Cerebellar cortex (tissue), 1 donor: ENCODE measurements around the gene TAF4B.
"Not testable (repeated sequence)": the region's sequence is repeated elsewhere in the genome, so short reads cannot be mapped to it uniquely, and the experiment has no call there.

ENCODE experiments used
- DNase-seq: peaks from one replicate; pipeline ENCODE4 v3.0.0-alpha.2; 2015; ENCODE audit warnings: low spot score

Gene TAF4B

GRCh38 chr18:26381555-26381954 is 155.3 kb downstream of the TAF4B start:
- DNase-seq, result not testable (repeated sequence)

GRCh38 chr18:26383454-26384270 is 157.4 kb downstream of the TAF4B start:
- peak; percentile 66 for DNase-seq

- no peak for DNase-seq
These were observed 159.8 kb downstream of the TAF4B start for GRCh38 chr18:26386002-26386401.

GRCh38 chr18:26386441-26386840 is 160.2 kb downstream of the TAF4B start:
- no peak for DNase-seq

GRCh38 chr18:26394047-26394654 is 167.9 kb downstream of the TAF4B start:
- no peak for DNase-seq

- DNase-seq, result no peak
These were observed 170.8 kb downstream of the TAF4B start for GRCh38 chr18:26397019-26397418.

GRCh38 chr18:26403491-26403890 is 177.2 kb downstream of the TAF4B start:
- no peak for DNase-seq

GRCh38 chr18:26405190-26405801 is 179.1 kb downstream of the TAF4B start:
- peak; percentile 28 for DNase-seq

- no peak for DNase-seq
These were observed 180.1 kb downstream of the TAF4B start for GRCh38 chr18:26406324-26406723.

GRCh38 chr18:26406854-26407517 is 180.7 kb downstream of the TAF4B start:
- no peak for DNase-seq

- DNase-seq, result no peak
These were observed 181.7 kb downstream of the TAF4B start for GRCh38 chr18:26407736-26408601.

GRCh38 chr18:26409091-26409490 is 182.8 kb downstream of the TAF4B start:
- DNase-seq, result no peak

- DNase-seq, result no peak
These were observed 188.7 kb downstream of the TAF4B start for GRCh38 chr18:26414901-26415440.

GRCh38 chr18:26415631-26416030 is 189.4 kb downstream of the TAF4B start:
- no peak for DNase-seq

GRCh38 chr18:26416652-26417150 is 190.5 kb downstream of the TAF4B start:
- no peak for DNase-seq

- no peak for DNase-seq
These were observed 190.9 kb downstream of the TAF4B start for GRCh38 chr18:26417190-26417589.

GRCh38 chr18:26418225-26418624 is 192.0 kb downstream of the TAF4B start:
- no peak for DNase-seq

- no peak for DNase-seq
These were observed 193.5 kb downstream of the TAF4B start for GRCh38 chr18:26419746-26420145.

- no peak for DNase-seq
These were observed 195.3 kb downstream of the TAF4B start for GRCh38 chr18:26421503-26421902.

GRCh38 chr18:26421931-26422330 is 195.7 kb downstream of the TAF4B start:
- DNase-seq, result no peak
